ENCODE data around the gene UNC5C. TPM values are rescaled to one million over a fixed set of nuclear protein-coding genes. Genes with fewer than 3 reads are reported as not detected.

UNC5C gene
- total RNA-seq, 3 donors from 2014 or later (not counting 1 experiment from before 2014, with no cell fraction given): not detected

DNA sequence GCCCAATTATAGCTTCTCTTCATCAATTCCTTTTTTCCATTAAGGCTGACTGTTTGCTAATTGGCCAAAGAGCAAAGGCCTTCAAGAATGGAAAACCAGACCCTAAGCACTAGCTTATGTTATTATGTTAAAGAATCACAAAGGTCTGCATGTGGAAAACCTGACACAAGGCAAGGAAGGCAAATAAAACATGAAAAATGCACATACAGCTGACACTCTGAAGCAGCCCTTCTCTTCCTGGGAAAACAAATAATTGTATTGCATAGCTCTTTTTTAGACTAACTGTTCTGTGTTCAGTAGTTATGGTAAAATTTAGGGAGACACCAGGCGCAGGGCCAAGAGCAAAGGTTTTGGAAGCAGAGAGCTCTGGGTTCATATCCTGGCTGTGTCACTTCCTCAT, 223.1 kb downstream of the UNC5C start:
- DNase-seq (no peak), ATAC-seq (no peak)
- no peaks in the 10 kb centered on the region for H3K27me3 ChIP-seq (ENCODE audit: control insufficient read depth, insufficient read depth, low read length)
- Mint-ChIP-seq H3K4me3 (no peak overlapping the region), H3K9me3 (no peaks in the 10 kb centered on the region), H3K36me3 (no peaks in the 10 kb centered on the region), H3K27me3 (ENCODE audit: low read depth in 2 of 2) (no peaks in the 10 kb centered on the region), H3K27ac (no peak overlapping the region), H3K4me1 (no peaks in the 10 kb centered on the region)
- no peaks in the 10 kb centered on the region for H3K4me1 ChIP-seq (ENCODE audit: control insufficient read depth, insufficient read depth, low read length)
- intact Hi-C loops (cut with micrococcal nuclease): no loop called here
- no peaks in the 10 kb centered on the region for H3K36me3 ChIP-seq (ENCODE audit: control insufficient read depth, insufficient read depth, low read length)
- no peak overlapping the region for H3K4me3 ChIP-seq (ENCODE audit: low read length)
- 85% methylated on average over 1 of the region's 1 CpG for WGBS (ENCODE audit: insufficient coverage)
- H3K27ac ChIP-seq (ENCODE audit: low read length): no peak overlapping the region
- TF ChIP-seq, protein P1, sequence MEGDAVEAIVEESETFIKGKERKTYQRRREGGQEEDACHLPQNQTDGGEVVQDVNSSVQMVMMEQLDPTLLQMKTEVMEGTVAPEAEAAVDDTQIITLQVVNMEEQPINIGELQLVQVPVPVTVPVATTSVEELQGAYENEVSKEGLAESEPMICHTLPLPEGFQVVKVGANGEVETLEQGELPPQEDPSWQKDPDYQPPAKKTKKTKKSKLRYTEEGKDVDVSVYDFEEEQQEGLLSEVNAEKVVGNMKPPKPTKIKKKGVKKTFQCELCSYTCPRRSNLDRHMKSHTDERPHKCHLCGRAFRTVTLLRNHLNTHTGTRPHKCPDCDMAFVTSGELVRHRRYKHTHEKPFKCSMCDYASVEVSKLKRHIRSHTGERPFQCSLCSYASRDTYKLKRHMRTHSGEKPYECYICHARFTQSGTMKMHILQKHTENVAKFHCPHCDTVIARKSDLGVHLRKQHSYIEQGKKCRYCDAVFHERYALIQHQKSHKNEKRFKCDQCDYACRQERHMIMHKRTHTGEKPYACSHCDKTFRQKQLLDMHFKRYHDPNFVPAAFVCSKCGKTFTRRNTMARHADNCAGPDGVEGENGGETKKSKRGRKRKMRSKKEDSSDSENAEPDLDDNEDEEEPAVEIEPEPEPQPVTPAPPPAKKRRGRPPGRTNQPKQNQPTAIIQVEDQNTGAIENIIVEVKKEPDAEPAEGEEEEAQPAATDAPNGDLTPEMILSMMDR (IDR thresholded peaks at IDR 0.05): no peak
- no peaks in the 10 kb centered on the region for H3K9me3 ChIP-seq (ENCODE audit: control insufficient read depth, insufficient read depth, low read length)

DNA sequence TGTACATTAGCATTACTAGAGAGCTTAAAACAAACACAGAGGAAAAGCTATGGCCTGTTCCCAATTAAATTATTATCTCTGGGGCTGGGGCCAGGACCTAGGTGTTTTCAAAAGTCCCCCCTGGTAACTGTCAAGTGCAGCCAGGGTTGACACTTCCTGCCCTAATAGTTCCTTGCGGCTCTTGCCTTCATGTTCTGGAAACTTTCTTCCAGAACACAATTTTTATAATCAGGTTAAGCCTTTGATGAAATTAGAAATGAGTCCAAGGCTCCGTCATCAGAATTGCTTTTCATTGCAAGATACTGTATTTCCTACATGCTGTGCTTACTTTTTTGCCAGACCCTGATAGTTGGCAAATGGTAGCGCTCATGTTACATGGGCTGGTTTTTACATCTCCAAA, 229.6 kb downstream of the UNC5C start:
- TF ChIP-seq, protein P1 (IDR thresholded peaks at IDR 0.05): no peak
- Mint-ChIP-seq H3K4me1 (no peaks in the 10 kb centered on the region), H3K27ac (no peak overlapping the region), H3K27me3 (ENCODE audit: low read depth in 2 of 2) (no peaks in the 10 kb centered on the region), H3K9me3 (peaks cover 0 to 2% of the 10 kb centered on the region in 2 donors), H3K4me3 (no peak overlapping the region), H3K36me3 (no peaks in the 10 kb centered on the region)
- H3K27me3 ChIP-seq (ENCODE audit: control insufficient read depth, insufficient read depth, low read length): no peaks in the 10 kb centered on the region
- H3K4me1 ChIP-seq (ENCODE audit: control insufficient read depth, insufficient read depth, low read length): no peaks in the 10 kb centered on the region
- WGBS (ENCODE audit: insufficient coverage): 94% methylated on average over 3 of the region's 3 CpGs
- no peak for DNase-seq
- no peak overlapping the region for H3K27ac ChIP-seq (ENCODE audit: low read length)
- no peak for ATAC-seq
- intact Hi-C loops (cut with micrococcal nuclease): no loop called here
- no peaks in the 10 kb centered on the region for H3K36me3 ChIP-seq (ENCODE audit: control insufficient read depth, insufficient read depth, low read length)
- H3K9me3 ChIP-seq (ENCODE audit: control insufficient read depth, insufficient read depth, low read length): no peaks in the 10 kb centered on the region
- H3K4me3 ChIP-seq (ENCODE audit: low read length): no peak overlapping the region

DNA sequence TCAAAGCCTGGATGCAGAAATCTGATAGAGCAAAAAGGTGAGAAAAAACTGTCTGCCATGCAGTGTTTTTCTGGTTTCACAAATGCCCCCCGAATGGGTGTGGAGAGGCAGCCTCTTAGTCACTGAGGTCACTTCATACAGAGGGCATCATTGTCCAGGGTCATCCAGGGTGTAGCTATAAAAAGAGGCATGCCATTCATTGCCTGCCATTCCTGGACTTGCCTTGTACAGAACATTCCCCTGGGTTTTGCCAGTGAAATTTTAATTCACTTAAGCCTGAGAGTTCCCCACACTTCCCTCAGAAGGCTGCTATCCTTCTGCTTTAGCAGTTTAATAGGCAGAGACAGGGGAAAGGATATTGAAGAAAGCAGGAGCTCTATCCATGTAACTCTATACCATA, 230.3 kb downstream of the UNC5C start:
- Mint-ChIP-seq H3K9me3 (peaks cover 0 to 2% of the 10 kb centered on the region in 2 donors), H3K36me3 (no peaks in the 10 kb centered on the region), H3K4me1 (no peaks in the 10 kb centered on the region), H3K27ac (no peak overlapping the region), H3K4me3 (no peak overlapping the region), H3K27me3 (ENCODE audit: low read depth in 2 of 2) (no peaks in the 10 kb centered on the region)
- Histone ChIP-seq H3K27me3 (ENCODE audit: control insufficient read depth, insufficient read depth, low read length) (no peaks in the 10 kb centered on the region), H3K9me3 (ENCODE audit: control insufficient read depth, insufficient read depth, low read length) (no peaks in the 10 kb centered on the region), H3K27ac (ENCODE audit: low read length) (no peak overlapping the region), H3K36me3 (ENCODE audit: control insufficient read depth, insufficient read depth, low read length) (no peaks in the 10 kb centered on the region), H3K4me3 (ENCODE audit: low read length) (no peak overlapping the region), H3K4me1 (ENCODE audit: control insufficient read depth, insufficient read depth, low read length) (no peaks in the 10 kb centered on the region)
- intact Hi-C loops (cut with micrococcal nuclease): no loop called here
- TF ChIP-seq, protein P1 (IDR thresholded peaks at IDR 0.05): no peak
- 62% methylated on average over 1 of the region's 1 CpG for WGBS (ENCODE audit: insufficient coverage)
- DNase-seq (no peak), ATAC-seq (no peak)

DNA sequence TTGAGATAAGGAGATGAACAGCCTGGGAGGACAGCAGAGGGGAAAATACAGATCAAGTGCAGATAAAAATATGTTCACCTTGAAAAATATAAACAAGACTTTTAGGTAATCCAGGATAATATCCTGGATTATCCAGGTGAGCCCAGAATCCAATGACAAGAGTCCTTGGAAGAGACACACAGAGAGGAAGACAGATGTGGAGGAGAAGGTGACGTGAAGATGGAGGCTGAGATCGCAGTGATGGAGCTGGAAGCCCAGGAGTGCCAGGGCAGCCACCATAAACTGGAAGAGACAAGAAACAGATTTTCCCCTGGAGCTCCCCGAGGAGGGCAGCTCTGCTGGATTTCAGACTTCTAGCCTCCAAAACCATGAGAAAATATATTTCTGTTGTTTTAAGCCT, 230.7 kb downstream of the UNC5C start:
- Histone ChIP-seq H3K4me3 (ENCODE audit: low read length) (no peak overlapping the region), H3K4me1 (ENCODE audit: control insufficient read depth, insufficient read depth, low read length) (no peaks in the 10 kb centered on the region), H3K27ac (ENCODE audit: low read length) (no peak overlapping the region), H3K36me3 (ENCODE audit: control insufficient read depth, insufficient read depth, low read length) (no peaks in the 10 kb centered on the region), H3K9me3 (ENCODE audit: control insufficient read depth, insufficient read depth, low read length) (no peaks in the 10 kb centered on the region), H3K27me3 (ENCODE audit: control insufficient read depth, insufficient read depth, low read length) (no peaks in the 10 kb centered on the region)
- H3K4me3 Mint-ChIP-seq: no peak overlapping the region
- intact Hi-C loops (cut with micrococcal nuclease): no loop called here
- 97% methylated on average over 3 of the region's 3 CpGs for WGBS (ENCODE audit: insufficient coverage)
- no peak overlapping the region for H3K27ac Mint-ChIP-seq
- no peaks in the 10 kb centered on the region for H3K36me3 Mint-ChIP-seq
- no peaks in the 10 kb centered on the region for H3K27me3 Mint-ChIP-seq (ENCODE audit: low read depth in 2 of 2)
- no peaks in the 10 kb centered on the region for H3K4me1 Mint-ChIP-seq
- DNase-seq: no peak
- ATAC-seq: no peak
- TF ChIP-seq, protein P1 (IDR thresholded peaks at IDR 0.05): no peak
- peaks cover 0 to 2% of the 10 kb centered on the region in 2 donors for H3K9me3 Mint-ChIP-seq
